Fibroblast of skin of right biceps (primary cell): ENCODE data around the gene MAN1A2.
A peak's percentile ranks its signal among the peaks of the same experiment; 100 is the strongest.
"Not testable (repeated sequence)": the region's sequence is repeated elsewhere in the genome, so short reads cannot be mapped to it uniquely, and the experiment has no call there.

Experiments
- DNase-seq: peaks from one replicate; pipeline ENCODE4 v3.0.0-alpha.2; 2013

The MAN1A2 gene

GRCh38 chr1:117403597-117403996 lies 36.3 kb downstream of the MAN1A2 start:
- DNase-seq, result no peak

- DNase-seq, result no peak
Measured at GRCh38 chr1:117405042-117405441, 37.8 kb downstream of the MAN1A2 start.

DNA sequence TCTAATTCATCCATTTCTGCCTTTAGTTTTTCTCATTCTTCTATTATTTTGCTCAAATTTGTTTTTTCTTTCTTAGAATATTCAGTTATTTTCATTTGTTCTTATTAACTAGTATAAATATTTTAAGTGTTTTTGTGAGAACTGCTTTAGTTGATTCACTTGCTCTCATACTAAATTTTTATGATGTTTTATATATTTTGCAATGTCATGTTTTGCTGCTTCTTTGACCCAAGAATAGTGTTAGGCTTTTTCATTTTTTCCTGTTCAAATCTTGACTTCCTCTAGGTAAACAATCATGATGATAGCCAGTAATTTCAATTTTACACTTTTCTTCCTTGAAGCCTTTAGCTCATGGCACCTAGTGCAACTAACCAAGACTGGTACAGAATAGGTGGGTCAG lies 45.2 kb downstream of the MAN1A2 start:
- DNase-seq, result no peak

GRCh38 chr1:117413412-117413811 lies 46.2 kb downstream of the MAN1A2 start:
- DNase-seq, result no peak

GRCh38 chr1:117414943-117415342 lies 47.7 kb downstream of the MAN1A2 start:
- no peak for DNase-seq

- no peak for DNase-seq
Measured at GRCh38 chr1:117416004-117416403, 48.8 kb downstream of the MAN1A2 start.

GRCh38 chr1:117416546-117417125 lies 49.4 kb downstream of the MAN1A2 start:
- DNase-seq, result no peak

GRCh38 chr1:117425050-117425734 lies 57.9 kb downstream of the MAN1A2 start:
- no peak for DNase-seq

- DNase-seq, result no peak
Measured at GRCh38 chr1:117427297-117427696, 60.0 kb downstream of the MAN1A2 start.

GRCh38 chr1:117433943-117434342 lies 66.7 kb downstream of the MAN1A2 start:
- DNase-seq, result no peak

DNA sequence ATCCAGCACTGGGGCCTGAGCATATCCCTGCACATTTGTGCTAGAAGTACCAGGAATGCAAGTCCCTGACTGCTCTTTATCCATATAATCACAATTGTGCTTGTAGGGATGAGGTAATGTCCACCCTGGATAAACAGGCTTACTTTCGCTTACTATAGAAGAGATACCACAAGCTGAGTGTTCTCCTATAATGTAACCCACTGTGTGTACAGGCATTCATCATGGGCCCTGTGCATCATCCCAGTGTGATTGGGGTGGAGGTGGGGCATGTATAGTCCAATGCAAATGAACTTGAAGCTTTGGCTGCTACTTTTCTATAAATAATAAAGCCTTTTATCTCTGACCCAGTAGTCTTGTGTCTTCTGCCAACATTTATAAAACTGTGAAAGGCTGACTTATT lies 69.3 kb downstream of the MAN1A2 start:
- no peak for DNase-seq

DNA sequence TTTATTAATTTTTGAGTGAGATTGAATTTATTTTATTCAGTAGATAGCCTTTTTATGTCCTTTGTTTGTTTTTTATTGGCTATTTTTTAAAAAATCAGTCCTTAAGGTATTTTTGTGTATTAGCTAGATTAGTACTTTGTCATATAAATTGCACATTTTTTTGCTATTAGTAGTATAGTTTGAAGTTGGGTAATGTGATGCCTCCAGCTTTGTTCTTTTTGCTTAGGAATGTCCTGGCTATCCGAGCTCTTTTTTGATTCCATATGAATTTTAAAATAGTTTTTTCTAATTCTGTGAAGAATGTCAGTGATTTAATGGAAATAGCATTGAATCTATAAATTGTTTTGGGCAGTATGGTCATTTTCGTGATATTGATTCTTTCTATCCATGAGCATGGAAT lies 80.4 kb downstream of the MAN1A2 start:
- DNase-seq, result peak; percentile 10

GRCh38 chr1:117452216-117452615 lies 85.0 kb downstream of the MAN1A2 start:
- no peak for DNase-seq

DNA sequence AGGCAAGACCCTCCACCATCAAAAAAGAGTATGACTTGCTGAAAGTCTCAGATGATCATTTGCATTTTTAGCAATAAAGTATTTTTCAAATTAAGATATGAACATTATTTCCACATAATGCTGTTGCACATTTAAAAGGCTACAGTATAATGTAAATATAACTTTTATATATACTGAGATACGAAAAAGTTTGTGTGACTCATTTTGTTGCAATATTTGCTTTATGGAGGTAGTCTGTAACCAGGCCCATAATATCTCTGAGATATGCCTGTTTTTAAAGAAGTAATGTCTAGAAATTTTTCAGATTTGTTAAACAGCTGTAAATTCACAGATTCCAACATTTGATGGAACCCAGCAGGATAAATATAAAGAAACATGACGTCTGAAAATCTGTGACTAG lies 86.7 kb downstream of the MAN1A2 start:
- DNase-seq, result no peak

DNA sequence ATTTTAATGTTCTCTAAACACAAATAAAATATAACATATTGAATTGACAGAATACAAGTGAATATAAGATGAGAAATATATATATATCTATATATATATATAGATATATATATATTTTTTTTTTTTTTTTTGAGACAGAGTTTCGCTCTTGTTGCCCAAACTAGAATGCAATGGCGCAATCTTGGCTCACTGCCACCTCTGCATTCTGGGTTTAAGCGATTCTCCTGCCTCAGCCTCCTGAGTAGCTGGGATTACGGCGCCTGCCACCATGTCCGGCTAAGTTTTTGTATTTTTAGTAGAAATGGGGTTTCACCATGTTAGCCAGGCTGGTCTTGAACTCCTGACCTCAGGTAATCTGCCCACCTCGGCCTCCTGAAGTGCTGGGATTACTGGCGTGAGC lies 91.2 kb downstream of the MAN1A2 start:
- DNase-seq, result not testable (repeated sequence)

GRCh38 chr1:117466761-117467160 lies 99.5 kb downstream of the MAN1A2 start:
- DNase-seq, result no peak

- DNase-seq, result no peak
Measured at GRCh38 chr1:117467336-117467735, 100.1 kb downstream of the MAN1A2 start.

GRCh38 chr1:117473063-117473462 lies 105.8 kb downstream of the MAN1A2 start:
- DNase-seq, result no peak

- DNase-seq, result not testable (repeated sequence)
Measured at GRCh38 chr1:117475495-117475894, 108.2 kb downstream of the MAN1A2 start.

DNA sequence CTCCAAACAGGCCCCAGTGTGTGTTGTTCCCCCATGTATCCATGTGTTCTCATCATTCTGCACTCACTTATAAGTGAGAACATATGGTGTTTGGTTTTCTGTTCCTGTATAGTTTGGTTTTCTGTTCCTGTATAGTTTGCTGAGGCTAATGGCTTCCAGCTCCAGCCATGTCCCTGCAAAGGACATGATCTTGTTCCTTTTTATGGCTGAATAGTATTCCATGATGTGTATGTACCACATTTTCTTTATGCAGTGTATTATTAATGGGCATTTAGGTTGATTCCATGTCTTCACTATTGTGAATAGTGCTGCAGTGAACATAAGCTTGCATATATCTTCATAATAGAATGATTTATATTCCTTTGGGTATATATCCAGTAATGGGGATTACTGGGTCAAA lies 111.8 kb downstream of the MAN1A2 start:
- no peak for DNase-seq

- no peak for DNase-seq
Measured at GRCh38 chr1:117481410-117481809, 114.2 kb downstream of the MAN1A2 start.

DNA sequence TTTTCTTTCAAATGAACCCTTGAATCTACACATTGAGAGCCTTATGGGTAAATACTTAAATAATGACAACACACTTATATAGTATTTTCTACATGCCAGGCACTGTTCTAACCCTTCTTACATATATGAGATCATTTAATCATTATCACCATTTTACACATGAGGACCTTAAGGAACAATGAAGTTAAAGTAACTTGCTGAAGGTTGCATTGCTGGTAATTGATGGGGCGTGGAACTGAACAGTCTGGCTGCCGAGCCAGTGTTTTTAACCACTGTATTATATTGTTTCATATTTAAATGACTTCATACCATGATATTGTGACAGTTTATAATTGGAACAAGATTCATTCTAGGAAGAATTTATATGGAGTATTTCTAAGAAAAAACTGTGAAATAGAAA lies 126.7 kb downstream of the MAN1A2 start:
- no peak for DNase-seq

- DNase-seq, result no peak
Measured at GRCh38 chr1:117495068-117495467, 127.8 kb downstream of the MAN1A2 start.

DNA sequence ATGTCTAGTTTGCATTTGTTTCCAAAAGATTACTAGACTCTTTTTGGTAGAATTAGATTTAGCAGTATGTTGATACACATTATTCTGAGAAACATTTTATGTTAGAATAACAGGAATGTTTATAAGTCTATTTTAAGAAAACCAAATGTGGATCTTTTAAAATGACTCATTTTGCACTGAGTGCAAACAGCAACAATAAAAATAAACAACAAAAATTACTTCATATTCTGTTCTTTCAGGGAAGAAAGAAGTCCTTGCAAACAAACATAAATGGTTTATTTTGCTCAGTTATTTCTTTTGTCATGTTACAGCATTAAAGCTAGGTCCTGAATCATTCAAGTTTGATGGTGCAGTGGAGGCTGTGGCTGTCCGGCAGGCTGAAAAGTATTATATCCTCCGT lies 131.8 kb downstream of the MAN1A2 start:
- DNase-seq, result no peak

GRCh38 chr1:117500584-117500983 lies 133.3 kb downstream of the MAN1A2 start:
- DNase-seq, result no peak
